Esophagus squamous epithelium (tissue), 4 donors: Measurements from ENCODE around the gene SLC24A3.

Experiments used
- POLR2A ChIP-seq, 4 donors: fragments of 450-650 bp; IDR thresholded peaks; one replicate each; pipeline ENCODE4 v1.6.1; 2017; ENCODE audit warnings: antibody characterized with exemption in 4 of 4, mild to moderate bottlenecking in 4 of 4, moderate library complexity in 3 of 4
- TF ChIP-seq, protein P1 (sequence below), 6 experiments: fragments of 450-650 bp in 4 of 6; fragments of 200-600 bp in 2 of 6; sonication (generic) in 2 of 6; IDR thresholded peaks; one replicate each; pipeline ENCODE4 v1.5.1; 2016 to 2019; ENCODE audit warnings: antibody characterized with exemption in 6 of 6, mild to moderate bottlenecking in 4 of 6, moderate library complexity in 4 of 6

DNA sequence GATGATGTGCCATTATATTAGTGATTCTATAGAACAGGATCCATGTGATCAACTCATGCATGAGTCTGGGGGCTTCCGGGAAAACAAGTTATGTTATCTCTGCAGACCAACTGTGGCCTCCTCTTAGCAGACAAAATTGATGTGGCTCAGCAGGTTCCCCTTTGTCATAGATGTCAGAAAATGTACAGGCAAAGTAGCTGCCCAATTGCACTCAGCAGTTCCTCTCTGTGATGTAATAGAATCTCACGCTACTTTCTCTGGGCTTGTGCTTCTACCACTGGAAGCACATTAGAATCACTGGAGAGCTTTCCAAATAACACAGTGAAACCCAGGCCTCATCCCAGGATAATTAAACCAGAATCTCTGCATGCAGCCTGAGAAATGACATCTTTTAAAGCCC lies 253.1 kb downstream of the SLC24A3 start:
- TF ChIP-seq, protein P1, sequence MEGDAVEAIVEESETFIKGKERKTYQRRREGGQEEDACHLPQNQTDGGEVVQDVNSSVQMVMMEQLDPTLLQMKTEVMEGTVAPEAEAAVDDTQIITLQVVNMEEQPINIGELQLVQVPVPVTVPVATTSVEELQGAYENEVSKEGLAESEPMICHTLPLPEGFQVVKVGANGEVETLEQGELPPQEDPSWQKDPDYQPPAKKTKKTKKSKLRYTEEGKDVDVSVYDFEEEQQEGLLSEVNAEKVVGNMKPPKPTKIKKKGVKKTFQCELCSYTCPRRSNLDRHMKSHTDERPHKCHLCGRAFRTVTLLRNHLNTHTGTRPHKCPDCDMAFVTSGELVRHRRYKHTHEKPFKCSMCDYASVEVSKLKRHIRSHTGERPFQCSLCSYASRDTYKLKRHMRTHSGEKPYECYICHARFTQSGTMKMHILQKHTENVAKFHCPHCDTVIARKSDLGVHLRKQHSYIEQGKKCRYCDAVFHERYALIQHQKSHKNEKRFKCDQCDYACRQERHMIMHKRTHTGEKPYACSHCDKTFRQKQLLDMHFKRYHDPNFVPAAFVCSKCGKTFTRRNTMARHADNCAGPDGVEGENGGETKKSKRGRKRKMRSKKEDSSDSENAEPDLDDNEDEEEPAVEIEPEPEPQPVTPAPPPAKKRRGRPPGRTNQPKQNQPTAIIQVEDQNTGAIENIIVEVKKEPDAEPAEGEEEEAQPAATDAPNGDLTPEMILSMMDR (IDR thresholded peaks at IDR 0.05), result no peak
- TF ChIP-seq POLR2A (IDR thresholded peaks at IDR 0.05), result no peak
